Measurements from ENCODE around the gene CALU.

CALU gene

DNA sequence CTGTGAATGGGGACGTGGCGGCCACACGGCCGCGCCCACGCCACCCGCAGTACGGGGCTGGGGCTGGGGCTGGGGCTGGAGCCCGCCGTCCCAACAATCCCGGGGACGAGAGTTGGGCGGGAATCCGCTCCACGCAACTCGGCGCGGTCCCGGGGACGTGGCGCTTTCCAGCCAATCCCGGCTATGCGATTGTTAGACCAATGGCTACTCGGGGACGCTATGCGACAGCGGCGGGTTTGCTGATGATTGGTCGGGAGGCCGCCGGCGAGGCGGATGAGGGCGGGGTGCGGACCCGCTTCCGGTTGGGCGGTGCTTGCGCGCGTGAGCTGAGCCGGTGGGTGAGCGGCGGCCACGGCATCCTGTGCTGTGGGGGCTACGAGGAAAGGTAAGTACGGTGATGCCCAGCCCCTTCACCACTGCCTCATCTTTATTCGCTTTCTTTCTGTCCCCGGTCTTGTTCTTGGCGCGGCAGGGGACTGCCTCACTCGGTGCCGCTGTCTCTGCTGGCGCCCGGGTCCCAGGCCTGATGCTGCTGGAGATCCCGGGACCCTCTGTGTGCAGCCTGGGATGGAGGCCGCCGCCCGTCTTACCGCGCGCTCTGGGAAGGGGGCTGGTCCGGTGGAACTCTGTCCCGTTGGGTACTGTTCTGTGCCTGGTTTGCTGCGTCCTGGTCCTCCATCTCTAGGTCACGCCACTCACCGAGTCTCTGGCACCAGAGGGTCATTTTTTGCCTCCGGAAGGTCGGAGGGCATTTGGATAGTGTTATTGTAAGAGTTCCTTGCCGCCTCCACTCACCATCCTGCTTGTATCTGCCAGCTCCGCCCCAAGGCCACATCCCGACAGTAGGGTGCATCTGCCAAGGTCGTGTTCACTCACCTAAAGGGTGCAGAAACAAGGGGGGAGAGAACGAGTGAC is at the start of gene CALU:
TSS of gene CALU (plus strand) at position 312 of the 915 bp plus-strand sequence. CDS start 9,225 bp downstream, outside the sequence.
- DNase-seq = peak; percentile 97

DNA sequence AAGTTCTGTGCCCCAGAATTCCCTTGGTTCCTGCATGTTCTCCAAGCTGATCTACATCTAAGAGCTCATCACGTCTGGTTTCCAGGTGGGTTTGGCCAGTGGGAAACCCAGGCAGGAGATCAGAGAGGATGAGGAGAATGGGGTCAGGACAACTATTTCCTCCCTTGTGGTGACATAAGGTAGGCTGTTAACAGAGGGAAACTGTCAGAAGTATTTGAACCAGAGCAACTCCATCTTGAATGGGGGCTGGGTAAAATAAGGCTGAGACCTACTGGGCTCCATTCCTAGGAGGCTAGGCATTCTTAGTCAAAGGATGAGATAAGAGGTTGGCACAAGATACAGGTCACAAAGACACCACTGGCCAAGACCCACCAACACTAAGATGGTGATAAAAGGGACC is 47.9 kb upstream of the CALU start:
- no peak for DNase-seq

DNA sequence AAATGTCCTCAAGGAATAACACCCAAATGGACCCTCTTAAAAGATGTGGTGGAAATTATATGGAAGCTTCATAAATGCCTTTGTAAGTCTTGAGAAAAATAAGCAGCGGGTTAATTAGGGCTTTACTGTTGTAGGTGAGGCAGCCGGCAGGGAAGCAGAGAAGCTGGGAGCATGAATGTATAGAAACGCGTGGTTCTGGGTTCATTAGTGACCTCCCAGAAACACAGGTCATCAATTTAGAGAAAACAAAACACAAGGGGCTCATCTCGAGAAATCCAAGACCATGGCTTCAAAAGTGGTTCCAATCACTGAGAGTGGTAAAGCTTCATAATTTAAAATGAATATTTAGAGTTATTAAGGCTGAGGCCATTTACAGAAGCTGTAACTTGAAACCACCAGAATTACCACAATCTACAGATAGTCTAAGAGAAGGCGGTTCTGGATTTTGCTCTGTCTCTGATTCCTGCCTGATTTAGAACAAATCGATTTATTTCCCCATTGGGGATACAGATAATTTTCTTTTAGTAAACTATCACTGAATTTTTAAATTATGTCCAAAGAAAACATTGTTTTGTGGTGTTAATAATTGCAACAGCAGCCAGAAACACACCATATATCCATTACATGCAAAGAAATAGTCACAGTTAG is 46.4 kb upstream of the CALU start:
- DNase-seq = peak; percentile 39

GRCh38 chr7:128693373-128694015 is 45.7 kb upstream of the CALU start:
- DNase-seq = no peak

DNA sequence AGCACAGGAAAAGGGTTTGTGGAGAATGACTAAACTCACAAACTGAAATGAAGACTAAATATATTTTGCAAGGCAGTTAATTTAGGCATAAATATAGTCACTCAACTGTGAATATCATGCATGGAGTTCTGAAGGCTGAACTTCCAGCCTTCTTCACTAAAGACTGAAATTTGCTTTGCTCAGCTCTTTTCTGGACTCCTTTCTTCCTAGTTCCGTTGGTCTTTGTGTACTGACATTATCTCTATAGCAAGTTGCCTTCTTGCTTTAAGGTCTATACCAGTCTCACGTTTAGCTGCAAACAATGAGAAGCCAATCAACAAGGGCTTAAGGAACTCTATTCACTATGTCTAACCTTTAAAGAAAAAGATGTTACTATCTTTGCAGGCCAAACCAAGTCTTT is 44.4 kb upstream of the CALU start:
- no peak for DNase-seq

- peak; percentile 80 for DNase-seq
These were observed 41.8 kb upstream of the CALU start for GRCh38 chr7:128697302-128697905.

GRCh38 chr7:128699196-128699712 is 39.9 kb upstream of the CALU start:
- no peak for DNase-seq

- DNase-seq = no peak
These were observed 39.3 kb upstream of the CALU start for GRCh38 chr7:128699895-128700294.

- no peak for DNase-seq
These were observed 37.9 kb upstream of the CALU start for GRCh38 chr7:128701062-128701785.

- DNase-seq = no peak
These were observed 35.4 kb upstream of the CALU start for GRCh38 chr7:128703609-128704241.

DNA sequence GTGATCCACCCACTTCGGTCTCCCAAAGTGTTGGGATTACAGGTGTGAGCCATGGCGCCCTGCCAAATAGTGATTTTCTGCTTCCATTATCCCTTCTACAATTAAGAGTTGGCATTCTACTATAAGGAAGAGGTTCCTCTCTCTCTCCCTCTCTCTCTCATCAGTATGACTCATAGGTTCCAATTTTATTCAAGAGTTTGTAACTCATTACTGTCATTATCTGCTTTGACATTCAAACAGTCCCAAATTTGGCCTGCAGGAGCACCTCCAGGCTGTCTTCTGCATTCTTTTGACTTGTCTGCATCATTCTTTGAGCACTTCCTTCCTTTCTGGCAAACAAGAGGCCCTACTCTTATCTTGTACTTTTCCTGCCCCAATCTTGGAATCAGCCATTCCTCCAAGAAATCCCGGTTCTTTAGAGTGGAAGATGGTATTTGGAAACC is 33.2 kb upstream of the CALU start:
- DNase-seq = no peak

GRCh38 chr7:128707752-128708151 is 31.4 kb upstream of the CALU start:
- DNase-seq = no peak

GRCh38 chr7:128708235-128708634 is 30.9 kb upstream of the CALU start:
- no peak for DNase-seq

DNA sequence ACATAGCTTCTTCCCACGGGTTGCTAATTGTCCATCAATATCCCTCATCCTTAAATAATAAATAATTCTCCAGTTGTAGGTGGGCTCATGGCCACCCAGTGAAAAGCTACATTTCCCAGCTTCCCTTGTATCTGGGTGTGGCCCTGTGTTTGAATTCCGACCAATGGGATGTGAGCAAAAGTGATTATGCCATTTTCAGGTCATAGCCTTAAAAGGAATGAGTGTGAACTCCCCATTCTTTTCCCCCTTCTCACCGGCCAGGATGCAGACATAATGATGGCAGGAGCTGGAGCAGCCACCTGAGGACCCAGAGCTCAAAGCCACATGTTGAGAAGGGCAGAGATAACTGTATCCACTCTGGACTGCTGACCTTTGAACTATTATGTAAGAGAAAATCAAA is 30.3 kb upstream of the CALU start:
- no peak for DNase-seq

DNA sequence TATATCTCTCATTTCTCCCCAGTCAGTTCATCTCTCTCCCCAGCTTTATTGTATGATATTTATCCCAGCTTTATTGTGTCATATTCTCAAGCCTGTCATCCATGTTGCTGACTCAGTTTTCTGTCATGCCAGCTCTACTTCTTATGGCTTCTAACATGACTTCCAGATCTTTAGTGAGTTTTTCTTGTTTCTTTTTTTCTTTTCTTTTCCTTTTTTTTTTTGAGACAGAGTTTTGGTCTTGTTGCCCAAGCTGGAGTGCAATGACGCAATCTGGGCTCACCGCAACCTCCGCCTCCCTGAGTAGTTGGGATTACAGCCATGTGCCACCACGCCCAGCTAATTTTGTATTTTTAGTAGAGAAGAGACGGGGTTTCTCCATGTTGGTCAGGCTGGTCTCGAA is 28.7 kb upstream of the CALU start:
- DNase-seq = no peak

DNA sequence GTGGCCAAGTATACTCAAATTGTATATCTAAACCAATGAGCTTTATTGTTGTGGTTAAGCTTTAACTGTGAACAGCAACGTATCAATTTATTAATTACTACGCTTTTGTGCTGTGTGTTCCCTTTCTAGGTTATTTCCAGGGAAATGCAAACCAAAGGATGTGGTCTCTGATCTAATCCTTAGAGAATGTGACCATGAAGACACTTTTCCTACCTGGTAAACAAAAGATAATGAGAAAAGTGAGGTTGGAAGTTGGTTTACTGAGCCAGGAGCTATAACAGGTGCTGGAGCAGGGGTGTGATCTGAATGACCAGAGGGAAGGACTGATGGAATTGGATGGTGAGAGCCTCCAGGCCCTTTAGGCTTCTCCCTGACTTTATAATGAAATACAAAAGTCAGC is 25.4 kb upstream of the CALU start:
- DNase-seq = no peak

DNA sequence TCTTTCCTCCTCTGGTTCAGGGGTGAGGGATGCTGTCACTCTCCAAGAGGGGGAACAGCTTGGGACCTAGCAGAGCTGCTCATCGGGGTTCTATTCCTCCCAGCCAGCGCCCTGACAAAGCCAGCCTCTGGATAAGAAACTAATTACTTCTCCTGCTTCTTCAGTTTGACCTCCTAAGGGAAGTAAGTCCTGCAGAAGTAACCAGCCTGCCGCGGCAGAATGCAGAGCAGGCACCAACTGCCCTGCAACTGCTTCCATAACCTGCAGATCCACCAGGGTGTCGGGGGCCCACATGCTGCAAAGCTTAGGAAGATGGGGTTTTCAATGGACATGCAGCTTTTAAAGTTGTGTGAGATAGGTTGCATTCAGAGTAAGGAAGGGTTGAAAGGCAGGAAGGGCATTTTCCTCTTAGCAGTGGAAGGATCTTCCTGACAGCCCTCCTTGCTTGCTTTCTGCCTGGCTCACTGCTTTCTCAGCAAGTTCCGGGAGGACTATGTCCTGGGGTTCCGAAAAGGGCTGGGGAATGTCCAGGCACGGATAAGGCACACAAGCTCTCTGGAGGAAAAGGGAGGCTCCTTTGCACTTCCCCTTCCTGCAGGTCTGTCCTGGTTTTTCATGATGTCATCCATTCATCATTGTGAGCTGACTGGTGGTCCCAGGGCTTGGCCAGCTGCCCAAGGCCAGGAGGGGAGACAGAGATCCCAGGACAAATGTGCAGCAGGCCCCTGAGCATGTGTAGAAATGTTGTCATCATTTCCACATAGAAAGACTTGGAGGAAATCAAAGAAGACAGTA is 24.3 kb upstream of the CALU start:
- DNase-seq = no peak

DNA sequence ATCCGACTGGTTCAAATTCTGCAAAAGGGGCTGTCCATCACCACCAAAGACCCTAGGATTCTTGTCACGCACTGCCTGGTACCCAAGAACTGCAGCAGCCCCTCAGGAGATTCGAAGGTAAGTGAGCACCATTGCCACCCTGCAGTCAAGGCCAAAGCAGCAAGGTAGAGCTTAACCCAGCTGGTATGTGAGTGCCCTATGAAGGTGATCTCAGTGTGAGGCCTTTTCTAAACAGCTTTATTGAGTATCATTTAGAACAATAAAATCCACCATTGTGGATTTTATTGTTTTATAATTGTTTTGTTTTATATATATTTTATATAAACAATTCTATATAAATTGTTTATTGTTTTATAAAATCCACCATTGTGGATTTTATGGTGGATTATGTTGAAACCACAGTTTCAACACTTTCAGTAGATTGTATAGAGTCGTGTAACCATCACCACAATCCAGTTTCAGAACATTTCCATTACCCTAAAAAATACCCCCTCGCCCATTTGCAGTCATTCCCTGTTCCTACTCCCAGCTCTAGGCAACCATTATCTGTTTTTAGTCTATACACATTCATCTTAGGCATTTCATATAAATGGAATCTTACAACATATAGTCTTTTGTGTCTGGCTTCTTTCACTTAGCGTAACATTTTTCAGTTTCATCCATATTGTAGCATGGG is 20.1 kb upstream of the CALU start:
- DNase-seq = no peak

GRCh38 chr7:128721376-128721775 is 17.8 kb upstream of the CALU start:
- DNase-seq = no peak

GRCh38 chr7:128724743-128725142 is 14.4 kb upstream of the CALU start:
- DNase-seq = no peak
